ENCODE data around the gene SCNN1A.

The SCNN1A gene

GRCh38 chr12:6404390-6404789, 29.0 kb upstream of the SCNN1A start:
- no peaks in the 10 kb centered on the region for H4K20me1 ChIP-seq (ENCODE audit: low read depth, low read length)
- no peak overlapping the region for H3K9ac ChIP-seq (ENCODE audit: low read length)
- H3K27ac ChIP-seq (ENCODE audit: low read depth, low read length), result no peak overlapping the region
- no peaks in the 10 kb centered on the region for H3K36me3 ChIP-seq (ENCODE audit: low read length)
- TF ChIP-seq CTCF (IDR thresholded peaks at IDR 0.05; ENCODE audit: insufficient read depth, low read length, poor library complexity, severe bottlenecking) (no peak), EZH2phosphoT487 (conservative IDR thresholded peaks at IDR 0.05; ENCODE audit: low read length) (no peak)
- no peak overlapping the region for H3K4me2 ChIP-seq (ENCODE audit: low read depth, low read length, poor library complexity, severe bottlenecking)
- H3K27me3 ChIP-seq (ENCODE audit: low read length), result no peaks in the 10 kb centered on the region
- no peaks in the 10 kb centered on the region for H3K79me2 ChIP-seq (ENCODE audit: insufficient read depth, low read length)
- no peaks in the 10 kb centered on the region for H3F3A ChIP-seq (ENCODE audit: insufficient read depth)
- H3K4me3 ChIP-seq (ENCODE audit: insufficient read depth, low read length, poor library complexity, severe bottlenecking), result no peak overlapping the region
- no peak overlapping the region for H2AFZ ChIP-seq (ENCODE audit: low read depth, low read length, severe bottlenecking)
- no peaks in the 10 kb centered on the region for H3K9me3 ChIP-seq (ENCODE audit: insufficient read depth, low read length)
- H3K9me2 ChIP-seq (replicated peaks; ENCODE audit: insufficient read depth, low read length), result no peaks in the 10 kb centered on the region

GRCh38 chr12:6399884-6400644, 24.7 kb upstream of the SCNN1A start:
- H2AFZ ChIP-seq (ENCODE audit: low read depth, low read length, severe bottlenecking), result no peak overlapping the region
- no peak overlapping the region for H3K4me2 ChIP-seq (ENCODE audit: low read depth, low read length, poor library complexity, severe bottlenecking)
- no peaks in the 10 kb centered on the region for H3K9me3 ChIP-seq (ENCODE audit: insufficient read depth, low read length)
- no peaks in the 10 kb centered on the region for H3K27me3 ChIP-seq (ENCODE audit: low read length)
- H3K9ac ChIP-seq (ENCODE audit: low read length), result no peak overlapping the region
- H3K4me3 ChIP-seq (ENCODE audit: insufficient read depth, low read length, poor library complexity, severe bottlenecking), result no peak overlapping the region
- no peaks in the 10 kb centered on the region for H4K20me1 ChIP-seq (ENCODE audit: low read depth, low read length)
- H3K36me3 ChIP-seq (ENCODE audit: low read length), result no peaks in the 10 kb centered on the region
- TF ChIP-seq CTCF (IDR thresholded peaks at IDR 0.05; ENCODE audit: insufficient read depth, low read length, poor library complexity, severe bottlenecking) (no peak), EZH2phosphoT487 (conservative IDR thresholded peaks at IDR 0.05; ENCODE audit: low read length) (no peak)
- no peak overlapping the region for H3K27ac ChIP-seq (ENCODE audit: low read depth, low read length)
- no peaks in the 10 kb centered on the region for H3K9me2 ChIP-seq (replicated peaks; ENCODE audit: insufficient read depth, low read length)
- H3F3A ChIP-seq (ENCODE audit: insufficient read depth), result no peaks in the 10 kb centered on the region
- H3K79me2 ChIP-seq (ENCODE audit: insufficient read depth, low read length), result no peaks in the 10 kb centered on the region

GRCh38 chr12:6396031-6396430, 20.7 kb upstream of the SCNN1A start:
- no peaks in the 10 kb centered on the region for H3K36me3 ChIP-seq (ENCODE audit: low read length)
- no peaks in the 10 kb centered on the region for H3K79me2 ChIP-seq (ENCODE audit: insufficient read depth, low read length)

More at GRCh38 chr12:6396031-6396430, 20.7 kb upstream of the SCNN1A start:
- H3K4me3 ChIP-seq (ENCODE audit: insufficient read depth, low read length, poor library complexity, severe bottlenecking), result no peak overlapping the region
- H4K20me1 ChIP-seq (ENCODE audit: low read depth, low read length), result no peaks in the 10 kb centered on the region
- H3K9me2 ChIP-seq (replicated peaks; ENCODE audit: insufficient read depth, low read length), result no peaks in the 10 kb centered on the region
- H3K4me2 ChIP-seq (ENCODE audit: low read depth, low read length, poor library complexity, severe bottlenecking), result no peak overlapping the region
- H3K9me3 ChIP-seq (ENCODE audit: insufficient read depth, low read length), result no peaks in the 10 kb centered on the region
- no peak overlapping the region for H2AFZ ChIP-seq (ENCODE audit: low read depth, low read length, severe bottlenecking)
- no peak for TF ChIP-seq EZH2phosphoT487 (conservative IDR thresholded peaks at IDR 0.05; ENCODE audit: low read length)
- no peak for TF ChIP-seq CTCF (IDR thresholded peaks at IDR 0.05; ENCODE audit: insufficient read depth, low read length, poor library complexity, severe bottlenecking)
- H3F3A ChIP-seq (ENCODE audit: insufficient read depth), result no peaks in the 10 kb centered on the region
- H3K9ac ChIP-seq (ENCODE audit: low read length), result no peak overlapping the region
- H3K27me3 ChIP-seq (ENCODE audit: low read length), result no peaks in the 10 kb centered on the region
- no peak overlapping the region for H3K27ac ChIP-seq (ENCODE audit: low read depth, low read length)
